Gastroesophageal sphincter (tissue), 3 donors: ENCODE measurements around the gene EFNB2.

Experiments
- EP300 ChIP-seq: sonication (generic); formaldehyde crosslinking; IDR thresholded peaks from one replicate; pipeline ENCODE4 v1.6.1; 2017; ENCODE audit warnings: antibody characterized with exemption, mild to moderate bottlenecking
- POLR2A ChIP-seq, 2 donors: fragments of 450-650 bp; IDR thresholded peaks; one replicate each; pipeline ENCODE4 v1.6.1; 2017; ENCODE audit warnings: antibody characterized with exemption in 2 of 2, mild to moderate bottlenecking in 2 of 2, moderate library complexity in 1 of 2
- TF ChIP-seq, protein P1 (sequence below), 4 experiments: fragments of 200-600 bp in 2 of 4; fragments of 450-650 bp in 2 of 4; sonication (generic) in 1 of 4; IDR thresholded peaks; one replicate each; pipeline ENCODE4 v1.5.1; 2017 to 2019; ENCODE audit warnings: antibody characterized with exemption in 4 of 4, mild to moderate bottlenecking in 2 of 4, moderate library complexity in 2 of 4

DNA sequence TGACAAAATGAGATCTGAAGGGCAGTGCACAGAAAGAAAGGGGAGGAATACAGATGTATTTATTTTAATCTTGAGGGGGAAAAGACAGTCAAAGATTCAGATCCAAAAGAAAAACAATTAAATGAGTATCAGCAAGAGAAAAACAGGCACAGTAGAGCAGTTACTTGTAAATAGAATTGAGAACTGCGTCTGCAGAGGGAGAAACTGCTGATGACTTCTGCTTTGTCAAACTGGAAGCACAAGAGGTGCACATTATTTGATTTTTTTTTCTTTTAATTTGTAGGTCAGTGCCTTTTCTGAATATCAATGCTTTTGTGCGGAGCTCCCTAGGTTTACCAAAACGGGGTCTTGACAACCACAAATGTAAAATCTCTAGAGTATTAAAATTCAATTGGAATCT, 37.3 kb downstream of the EFNB2 start:
- TF ChIP-seq, protein P1, sequence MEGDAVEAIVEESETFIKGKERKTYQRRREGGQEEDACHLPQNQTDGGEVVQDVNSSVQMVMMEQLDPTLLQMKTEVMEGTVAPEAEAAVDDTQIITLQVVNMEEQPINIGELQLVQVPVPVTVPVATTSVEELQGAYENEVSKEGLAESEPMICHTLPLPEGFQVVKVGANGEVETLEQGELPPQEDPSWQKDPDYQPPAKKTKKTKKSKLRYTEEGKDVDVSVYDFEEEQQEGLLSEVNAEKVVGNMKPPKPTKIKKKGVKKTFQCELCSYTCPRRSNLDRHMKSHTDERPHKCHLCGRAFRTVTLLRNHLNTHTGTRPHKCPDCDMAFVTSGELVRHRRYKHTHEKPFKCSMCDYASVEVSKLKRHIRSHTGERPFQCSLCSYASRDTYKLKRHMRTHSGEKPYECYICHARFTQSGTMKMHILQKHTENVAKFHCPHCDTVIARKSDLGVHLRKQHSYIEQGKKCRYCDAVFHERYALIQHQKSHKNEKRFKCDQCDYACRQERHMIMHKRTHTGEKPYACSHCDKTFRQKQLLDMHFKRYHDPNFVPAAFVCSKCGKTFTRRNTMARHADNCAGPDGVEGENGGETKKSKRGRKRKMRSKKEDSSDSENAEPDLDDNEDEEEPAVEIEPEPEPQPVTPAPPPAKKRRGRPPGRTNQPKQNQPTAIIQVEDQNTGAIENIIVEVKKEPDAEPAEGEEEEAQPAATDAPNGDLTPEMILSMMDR (IDR thresholded peaks at IDR 0.05): no peak
- TF ChIP-seq POLR2A (IDR thresholded peaks at IDR 0.05) (no peak), EP300 (no peak)
